SKM-1 (cell line): Measurements from ENCODE around the gene ALG2.

ENCODE experiments used
- DNase-seq: peaks from one replicate; lab custom pipeline; 2025; ENCODE audit not compliant: unreplicated experiment; lab: John Stamatoyannopoulos, UW

Gene ALG2

GRCh38 chr9:99221621-99222415 is at the start of gene ALG2, which contains the start of gene SEC61B:
Gene ALG2, minus strand, starts transcription at chr9:99221942. Its CDS starts 48 bp downstream, at chr9:99221894.
Gene SEC61B, plus strand, starts transcription at chr9:99222282. Its CDS starts 82 bp downstream, at chr9:99222364.
- peak; percentile 65 for DNase-seq

- no peak for DNase-seq
Observed at GRCh38 chr9:99270491-99270890, 48.7 kb upstream of the ALG2 start.

GRCh38 chr9:99269416-99269815 is 47.7 kb upstream of the ALG2 start:
- no peak for DNase-seq

- DNase-seq: no peak
Observed at GRCh38 chr9:99266255-99267023, 44.7 kb upstream of the ALG2 start.

GRCh38 chr9:99265691-99266090 is 43.9 kb upstream of the ALG2 start:
- DNase-seq: no peak

- DNase-seq: no peak
Observed at GRCh38 chr9:99264070-99264680, 42.4 kb upstream of the ALG2 start.

GRCh38 chr9:99262949-99263418 is 41.2 kb upstream of the ALG2 start:
- DNase-seq: no peak

GRCh38 chr9:99261923-99262322 is 40.2 kb upstream of the ALG2 start:
- DNase-seq: no peak

- DNase-seq: no peak
Observed at GRCh38 chr9:99259231-99259918, 37.6 kb upstream of the ALG2 start.

GRCh38 chr9:99257723-99258389 is 36.1 kb upstream of the ALG2 start:
- DNase-seq: no peak

- no peak for DNase-seq
Observed at GRCh38 chr9:99255651-99256050, 33.9 kb upstream of the ALG2 start.

GRCh38 chr9:99253772-99254431 is 32.2 kb upstream of the ALG2 start:
- DNase-seq: no peak

- no peak for DNase-seq
Observed at GRCh38 chr9:99253134-99253533, 31.4 kb upstream of the ALG2 start.

GRCh38 chr9:99251157-99251556 is 29.4 kb upstream of the ALG2 start:
- no peak for DNase-seq

- no peak for DNase-seq
Observed at GRCh38 chr9:99249619-99250018, 27.9 kb upstream of the ALG2 start.

- no peak for DNase-seq
Observed at GRCh38 chr9:99244344-99245260, 22.9 kb upstream of the ALG2 start.

GRCh38 chr9:99241106-99241505 is 19.4 kb upstream of the ALG2 start:
- DNase-seq: no peak

- DNase-seq: no peak
Observed at GRCh38 chr9:99239341-99240060, 17.8 kb upstream of the ALG2 start.
